CD4-positive, alpha-beta memory T cell (primary cell): ENCODE results near the gene GSX1. TPM values are rescaled to one million over a fixed set of nuclear protein-coding genes. Genes with fewer than 3 reads are reported as not detected.

ENCODE experiments used
- CTCF ChIA-PET: fragments of 350-600 bp; sonication (Branson Sonifier 250); formaldehyde crosslinking; loops from one replicate; lab custom pipeline; 2021; ENCODE audit warnings: inconsistent platforms; ENCODE audit not compliant: partially characterized antibody; lab: Charles Lee
- POLR2A ChIA-PET: fragments of 350-600 bp; sonication (Branson Sonifier 250); formaldehyde crosslinking; loops from one replicate; lab custom pipeline; 2021; ENCODE audit not compliant: partially characterized antibody; lab: Charles Lee
- DNase-seq, 5 donors: peaks; one replicate each; pipeline versions ENCODE4 v3.0.0 to v3.0.0-alpha.2; 2020 to 2022; ENCODE audit warnings: mixed read lengths in 1 of 5
- H3K27ac ChIP-seq: one replicate; pipeline ENCODE4 v1.7.0; 2013; ENCODE audit warnings: low read depth, low read length
- H3K27me3 ChIP-seq: 2 replicates; pipeline ENCODE4 v1.7.0; 2013; ENCODE audit warnings: mild to moderate bottlenecking, low read length, moderate library complexity; ENCODE audit not compliant: insufficient read depth
- H3K36me3 ChIP-seq: 2 replicates; pipeline ENCODE4 v1.7.0; 2013; ENCODE audit warnings: mild to moderate bottlenecking, low read length, moderate library complexity; ENCODE audit not compliant: insufficient read depth
- H3K4me1 ChIP-seq: 2 replicates; pipeline ENCODE4 v1.7.0; 2013; ENCODE audit warnings: mild to moderate bottlenecking, low read length, moderate library complexity; ENCODE audit not compliant: insufficient read depth
- H3K4me3 ChIP-seq, 2 donors: one replicate each; pipeline ENCODE4 v1.7.0; 2013; ENCODE audit warnings: low read length in 2 of 2, mild to moderate bottlenecking in 1 of 2
- H3K9me3 ChIP-seq, 2 donors: one replicate each; pipeline ENCODE4 v1.7.0; 2013; ENCODE audit warnings: low read length in 2 of 2, control low read depth in 1 of 2; ENCODE audit not compliant: control insufficient read depth in 1 of 2
- H3K27ac Mint-ChIP-seq, 7 donors: one replicate each; pipeline ENCODE4 v1.8.0; 2020 to 2021; ENCODE audit warnings: mixed read lengths in 7 of 7, mild to moderate bottlenecking in 6 of 7, inconsistent platforms in 3 of 7, moderate library complexity in 3 of 7
- H3K27me3 Mint-ChIP-seq, 2 donors: one replicate each; pipeline ENCODE4 v1.8.0; 2020 to 2021; ENCODE audit warnings: mixed read lengths in 2 of 2
- H3K36me3 Mint-ChIP-seq, 2 donors: one replicate each; pipeline ENCODE4 v1.8.0; 2020 to 2021; ENCODE audit warnings: mixed read lengths in 2 of 2, inconsistent platforms in 1 of 2, mild to moderate bottlenecking in 1 of 2
- H3K4me1 Mint-ChIP-seq, 4 donors: one replicate each; pipeline ENCODE4 v1.8.0; 2020 to 2021; ENCODE audit warnings: mixed read lengths in 4 of 4, mild to moderate bottlenecking in 1 of 4
- H3K4me3 Mint-ChIP-seq, 8 donors: one replicate each; pipeline ENCODE4 v1.8.0; 2020 to 2021; ENCODE audit warnings: mixed read lengths in 8 of 8, mild to moderate bottlenecking in 7 of 8, moderate library complexity in 6 of 8, inconsistent platforms in 3 of 8
- H3K9me3 Mint-ChIP-seq, 8 donors: one replicate each; pipeline ENCODE4 v1.8.0; 2020 to 2021; ENCODE audit warnings: mixed read lengths in 8 of 8, mild to moderate bottlenecking in 5 of 8, inconsistent platforms in 3 of 8, moderate library complexity in 1 of 8
- intact Hi-C: fragments of 100-400 bp; cut with micrococcal nuclease; formaldehyde crosslinking; loops from one replicate; pipeline ENCODE4 v1.15.1; 2023
- polyA plus RNA-seq, 2 donors: library from polyadenylated mRNA; unstranded; fragments of 300-500 nt; fragmentation: Illumina TruSeq; gene quantifications; one replicate each; pipeline ENCODE4 v1.2.3, GENCODE V29; 2021
- total RNA-seq, 2 experiments: library from RNA; stranded (reverse); gene quantifications; one replicate each; pipeline ENCODE4 v1.2.3, GENCODE V29; 2021

Gene GSX1
- total and polyA plus RNA-seq, 4 experiments from 2014 or later: not detected

- Mint-ChIP-seq H3K9me3 (no peaks in the 10 kb centered on the region), H3K36me3 (no peaks in the 10 kb centered on the region), H3K4me1 (peaks cover 3 to 12% (median 5%) of the 10 kb centered on the region in 4 donors), H3K27ac (no peak overlapping the region), H3K27me3 (peaks cover 30 to 50% of the 10 kb centered on the region in 2 donors), H3K4me3 (peak overlapping the region in 5 of 8 donors; percentile 38 to 60 (median 42))
- Histone ChIP-seq H3K4me3 (no peak overlapping the region), H3K27ac (no peak overlapping the region), H3K9me3 (no peaks in the 10 kb centered on the region), H3K36me3 (no peaks in the 10 kb centered on the region), H3K4me1 (peaks cover 12% of the 10 kb centered on the region), H3K27me3 (peaks cover 12% of the 10 kb centered on the region)
- peak in 4 of 5 donors; percentile 49 to 59 (median 54) for DNase-seq
- ChIA-PET CTCF (interaction anchor here (0.6 to 9.0 kb wide), 60 partner anchors 9 to 843 kb away, joined by 3 to 283 read pairs (median 4); partner anchors contain the start of gene URAD), POLR2A (no interaction called here)
- intact Hi-C loops: loop anchor here (1.0 kb wide), 2 partner anchors 154 to 966 kb away; no protein-coding TSS in a partner anchor
Measured at GRCh38 chr13:27830010-27830409, 37.7 kb downstream of the GSX1 start.

GRCh38 chr13:27833206-27833605 lies 40.9 kb downstream of the GSX1 start:
- ChIA-PET POLR2A (no interaction called here), CTCF (interaction anchor here (0.7 kb wide), 1 partner anchor 433 kb away, joined by 3 read pairs; no protein-coding TSS in a partner anchor)
- DNase-seq: no peak
- intact Hi-C loops: no loop called here
- Histone ChIP-seq H3K27me3 (peaks cover 4% of the 10 kb centered on the region), H3K9me3 (no peaks in the 10 kb centered on the region), H3K36me3 (no peaks in the 10 kb centered on the region), H3K27ac (no peak overlapping the region), H3K4me3 (no peak overlapping the region), H3K4me1 (peaks cover 7% of the 10 kb centered on the region)
- H3K36me3 Mint-ChIP-seq: no peaks in the 10 kb centered on the region
- peaks cover 3 to 8% (median 5%) of the 10 kb centered on the region in 4 donors for H3K4me1 Mint-ChIP-seq
- H3K9me3 Mint-ChIP-seq: no peaks in the 10 kb centered on the region
- peaks cover 25 to 31% of the 10 kb centered on the region in 2 donors for H3K27me3 Mint-ChIP-seq
- H3K27ac Mint-ChIP-seq: no peak overlapping the region
- H3K4me3 Mint-ChIP-seq: no peak overlapping the region

GRCh38 chr13:27834095-27834494 lies 41.8 kb downstream of the GSX1 start:
- H3K4me1 Mint-ChIP-seq: peaks cover 3 to 8% (median 5%) of the 10 kb centered on the region in 4 donors
- no peaks in the 10 kb centered on the region for H3K9me3 Mint-ChIP-seq
- Histone ChIP-seq H3K4me1 (peaks cover 7% of the 10 kb centered on the region), H3K9me3 (no peaks in the 10 kb centered on the region), H3K36me3 (no peaks in the 10 kb centered on the region), H3K27ac (no peak overlapping the region), H3K4me3 (no peak overlapping the region), H3K27me3 (peaks cover 4% of the 10 kb centered on the region)
- no peak overlapping the region for H3K4me3 Mint-ChIP-seq
- POLR2A ChIA-PET: no interaction called here
- DNase-seq: no peak
- peaks cover 25 to 34% of the 10 kb centered on the region in 2 donors for H3K27me3 Mint-ChIP-seq
- no peak overlapping the region for H3K27ac Mint-ChIP-seq
- no peaks in the 10 kb centered on the region for H3K36me3 Mint-ChIP-seq
- intact Hi-C loops: no loop called here
- CTCF ChIA-PET: interaction anchor here (0.7 to 7.3 kb wide), 3 partner anchors 7 to 472 kb away, joined by 3 to 44 read pairs (median 7); no protein-coding TSS in a partner anchor

- no peak for DNase-seq
- Mint-ChIP-seq H3K36me3 (no peaks in the 10 kb centered on the region), H3K9me3 (no peaks in the 10 kb centered on the region), H3K4me3 (no peak overlapping the region), H3K27me3 (peaks cover 30 to 37% of the 10 kb centered on the region in 2 donors), H3K27ac (no peak overlapping the region), H3K4me1 (no peaks in the 10 kb centered on the region)
- ChIA-PET CTCF (interaction anchor here (0.6 to 7.3 kb wide), 5 partner anchors 9 to 473 kb away, joined by 4 to 44 read pairs (median 5); no protein-coding TSS in a partner anchor), POLR2A (no interaction called here)
- Histone ChIP-seq H3K4me3 (no peak overlapping the region), H3K36me3 (no peaks in the 10 kb centered on the region), H3K9me3 (no peaks in the 10 kb centered on the region), H3K4me1 (no peaks in the 10 kb centered on the region), H3K27me3 (no peaks in the 10 kb centered on the region), H3K27ac (no peak overlapping the region)
- intact Hi-C loops: no loop called here
Measured at GRCh38 chr13:27835799-27836198, 43.5 kb downstream of the GSX1 start.

- ChIA-PET POLR2A (no interaction called here), CTCF (interaction anchor here (0.7 to 7.3 kb wide), 3 partner anchors 10 to 144 kb away, joined by 3 to 44 read pairs (median 27); no protein-coding TSS in a partner anchor)
- no peaks in the 10 kb centered on the region for H3K9me3 ChIP-seq
- no peak overlapping the region for H3K4me3 ChIP-seq
- no peaks in the 10 kb centered on the region for H3K36me3 Mint-ChIP-seq
- intact Hi-C loops: no loop called here
- no peak overlapping the region for H3K4me3 Mint-ChIP-seq
- no peak overlapping the region for H3K27ac Mint-ChIP-seq
- no peaks in the 10 kb centered on the region for H3K4me1 Mint-ChIP-seq
- no peak for DNase-seq
- H3K4me1 ChIP-seq: no peaks in the 10 kb centered on the region
- H3K27ac ChIP-seq: no peak overlapping the region
- H3K27me3 Mint-ChIP-seq: peaks cover 22 to 29% of the 10 kb centered on the region in 2 donors
- H3K9me3 Mint-ChIP-seq: peaks cover 0 to under 1% (median 0%) of the 10 kb centered on the region in 8 donors
- no peaks in the 10 kb centered on the region for H3K36me3 ChIP-seq
- H3K27me3 ChIP-seq: no peaks in the 10 kb centered on the region
Measured at GRCh38 chr13:27839809-27840467, 47.7 kb downstream of the GSX1 start.

- Mint-ChIP-seq H3K27me3 (peaks cover 29 to 35% of the 10 kb centered on the region in 2 donors), H3K4me3 (no peak overlapping the region), H3K36me3 (no peaks in the 10 kb centered on the region), H3K4me1 (no peaks in the 10 kb centered on the region), H3K9me3 (peaks cover 0 to 2% (median 0%) of the 10 kb centered on the region in 8 donors), H3K27ac (no peak overlapping the region)
- CTCF ChIA-PET: interaction anchor here (1.0 to 1.3 kb wide), 2 partner anchors 12 to 16 kb away, joined by 4 to 5 read pairs; no protein-coding TSS in a partner anchor
- H3K4me1 ChIP-seq: no peaks in the 10 kb centered on the region
- H3K4me3 ChIP-seq: no peak overlapping the region
- no peak for DNase-seq
- intact Hi-C loops: no loop called here
- no peaks in the 10 kb centered on the region for H3K27me3 ChIP-seq
- no peak overlapping the region for H3K27ac ChIP-seq
- H3K36me3 ChIP-seq: no peaks in the 10 kb centered on the region
- H3K9me3 ChIP-seq: no peaks in the 10 kb centered on the region
- POLR2A ChIA-PET: no interaction called here
Measured at GRCh38 chr13:27842571-27842970, 50.3 kb downstream of the GSX1 start.
